ENCODE results near the gene ARPC2.

DNA sequence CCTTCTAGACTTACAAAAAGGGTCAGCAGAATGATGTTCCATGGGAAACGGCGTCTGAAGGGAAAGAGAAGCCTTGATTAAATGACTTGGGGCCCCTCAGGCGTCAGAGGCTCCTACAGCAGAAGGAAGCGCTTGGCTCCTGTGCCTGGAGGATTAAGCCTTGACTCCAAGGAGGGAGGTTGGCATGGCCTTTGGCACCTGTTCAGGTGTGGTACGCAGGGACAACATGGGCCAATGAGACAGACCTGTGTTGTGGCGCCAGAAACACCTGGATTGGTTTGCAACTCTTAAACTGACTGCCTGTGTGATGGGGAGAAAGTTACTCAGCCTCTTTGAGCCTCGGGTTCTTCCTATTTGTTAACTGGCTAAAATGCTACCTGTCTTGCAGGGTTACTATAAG is 60.9 kb downstream of the ARPC2 start:
- TF ChIP-seq POLR2A (IDR thresholded peaks at IDR 0.05; ENCODE audit: low read depth, low read length): no peak
- no peak for TF ChIP-seq POLR2AphosphoS5 (IDR thresholded peaks at IDR 0.05; ENCODE audit: low read depth, low read length)
- TF ChIP-seq TAF1 (IDR thresholded peaks at IDR 0.05; ENCODE audit: borderline replicate concordance, low read depth, low read length): no peak
